ENCODE data around the gene PDLIM4.

PDLIM4 gene

GRCh38 chr5:132275367-132276220, 18.1 kb downstream of the PDLIM4 start:
- TF ChIP-seq, protein P1, sequence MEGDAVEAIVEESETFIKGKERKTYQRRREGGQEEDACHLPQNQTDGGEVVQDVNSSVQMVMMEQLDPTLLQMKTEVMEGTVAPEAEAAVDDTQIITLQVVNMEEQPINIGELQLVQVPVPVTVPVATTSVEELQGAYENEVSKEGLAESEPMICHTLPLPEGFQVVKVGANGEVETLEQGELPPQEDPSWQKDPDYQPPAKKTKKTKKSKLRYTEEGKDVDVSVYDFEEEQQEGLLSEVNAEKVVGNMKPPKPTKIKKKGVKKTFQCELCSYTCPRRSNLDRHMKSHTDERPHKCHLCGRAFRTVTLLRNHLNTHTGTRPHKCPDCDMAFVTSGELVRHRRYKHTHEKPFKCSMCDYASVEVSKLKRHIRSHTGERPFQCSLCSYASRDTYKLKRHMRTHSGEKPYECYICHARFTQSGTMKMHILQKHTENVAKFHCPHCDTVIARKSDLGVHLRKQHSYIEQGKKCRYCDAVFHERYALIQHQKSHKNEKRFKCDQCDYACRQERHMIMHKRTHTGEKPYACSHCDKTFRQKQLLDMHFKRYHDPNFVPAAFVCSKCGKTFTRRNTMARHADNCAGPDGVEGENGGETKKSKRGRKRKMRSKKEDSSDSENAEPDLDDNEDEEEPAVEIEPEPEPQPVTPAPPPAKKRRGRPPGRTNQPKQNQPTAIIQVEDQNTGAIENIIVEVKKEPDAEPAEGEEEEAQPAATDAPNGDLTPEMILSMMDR (IDR thresholded peaks at IDR 0.05; ENCODE audit: control extremely low read depth, extremely low read depth, low read depth, missing control alignments): no peak
- no peak for DNase-seq (ENCODE audit: extremely low spot score)
- POLR2A ChIA-PET: no interaction called here
- CTCF ChIA-PET: interaction anchor here (1.0 to 5.6 kb wide), 4 partner anchors 11 to 38 kb away, joined by 4 to 42 read pairs (median 30); no protein-coding TSS in a partner anchor

GRCh38 chr5:132277256-132277655, 19.8 kb downstream of the PDLIM4 start:
- DNase-seq (ENCODE audit: extremely low spot score): no peak
- TF ChIP-seq, protein P1 (IDR thresholded peaks at IDR 0.05; ENCODE audit: control extremely low read depth, extremely low read depth, low read depth, missing control alignments): no peak
- ChIA-PET CTCF (interaction anchor here (3.3 kb wide), 1 partner anchor 39 kb away, joined by 12 read pairs; no protein-coding TSS in a partner anchor), POLR2A (no interaction called here)

- CTCF ChIA-PET: interaction anchor here (0.8 to 4.2 kb wide), 4 partner anchors 9 to 88 kb away, joined by 3 to 15 read pairs (median 8); no protein-coding TSS in a partner anchor
- no peak for DNase-seq (ENCODE audit: extremely low spot score)
- POLR2A ChIA-PET: no interaction called here
- TF ChIP-seq, protein P1 (IDR thresholded peaks at IDR 0.05; ENCODE audit: control extremely low read depth, extremely low read depth, low read depth, missing control alignments): no peak
Measured at GRCh38 chr5:132277971-132278853, 20.7 kb downstream of the PDLIM4 start.

DNA sequence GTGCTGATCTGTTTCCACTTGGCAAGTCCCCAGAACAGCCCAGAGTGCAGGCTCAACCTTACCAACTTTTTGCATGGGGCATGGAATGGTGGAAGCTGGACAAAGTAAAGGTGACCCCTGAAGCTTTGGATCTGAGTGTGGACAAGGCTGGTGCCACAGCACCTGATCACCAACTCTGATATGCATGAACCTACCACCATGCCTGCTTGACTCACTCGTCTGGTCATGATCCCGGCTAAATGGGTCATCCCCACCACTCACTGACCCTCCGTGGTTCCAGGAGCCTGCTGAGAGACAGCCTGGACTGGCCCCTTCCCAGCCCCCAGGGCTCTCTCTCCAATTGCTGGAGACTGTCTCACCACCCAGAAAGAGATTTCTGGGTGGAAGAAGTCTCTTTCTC, 22.3 kb downstream of the PDLIM4 start:
- TF ChIP-seq, protein P1 (IDR thresholded peaks at IDR 0.05; ENCODE audit: control extremely low read depth, extremely low read depth, low read depth, missing control alignments): no peak
- ChIA-PET POLR2A (no interaction called here), CTCF (interaction anchor here (1.1 to 4.2 kb wide), 6 partner anchors 11 to 217 kb away, joined by 3 to 15 read pairs (median 4); partner anchors contain the start of gene SLC22A4)
- DNase-seq (ENCODE audit: extremely low spot score): no peak

GRCh38 chr5:132280371-132281240, 23.1 kb downstream of the PDLIM4 start:
- CTCF ChIA-PET: interaction anchor here (1.1 to 4.2 kb wide), 11 partner anchors 8 to 223 kb away, joined by 3 to 23 read pairs (median 3); partner anchors contain the start of gene SLC22A4
- POLR2A ChIA-PET: no interaction called here
- DNase-seq (ENCODE audit: extremely low spot score): no peak
- TF ChIP-seq, protein P1 (IDR thresholded peaks at IDR 0.05; ENCODE audit: control extremely low read depth, extremely low read depth, low read depth, missing control alignments): no peak

Measured in GM10248 (cell line).